PFSK-1 (cell line): ENCODE results near the gene GNPAT.

ENCODE experiments used
- FOXP2 ChIP-seq: optimal IDR thresholded peaks from 2 replicates; pipeline ENCODE3; 2011; ENCODE audit warnings: borderline replicate concordance, control low read depth, inconsistent platforms; ENCODE audit not compliant: insufficient read depth; ENCODE audit errors: extremely low read length, extremely low read depth
- POLR2AphosphoS5 ChIP-seq: IDR thresholded peaks from 2 replicates; pipeline ENCODE4 v1.6.1; 2012; ENCODE audit warnings: low read depth, mild to moderate bottlenecking, control low read depth, low read length, moderate library complexity
- SIN3A ChIP-seq: IDR thresholded peaks from 2 replicates; pipeline ENCODE4 v1.6.1; 2012; ENCODE audit warnings: mild to moderate bottlenecking, low read length, moderate library complexity, borderline replicate concordance; ENCODE audit not compliant: insufficient read depth
- TAF1 ChIP-seq: IDR thresholded peaks from 2 replicates; pipeline ENCODE4 v1.6.1; 2012; ENCODE audit warnings: low read length, control low read depth, borderline replicate concordance; ENCODE audit not compliant: insufficient read depth
- TF ChIP-seq, protein P1 (sequence below), 2 experiments: IDR thresholded peaks; 2 replicates each; pipeline versions ENCODE4 v1.6.1 to v1.8.0; 2011 to 2012; ENCODE audit warnings: low read depth in 2 of 2, low read length in 2 of 2, control low read depth in 1 of 2, inconsistent platforms in 1 of 2, mild to moderate bottlenecking in 1 of 2, moderate library complexity in 1 of 2; ENCODE audit not compliant: insufficient read depth in 1 of 2

GNPAT gene

DNA sequence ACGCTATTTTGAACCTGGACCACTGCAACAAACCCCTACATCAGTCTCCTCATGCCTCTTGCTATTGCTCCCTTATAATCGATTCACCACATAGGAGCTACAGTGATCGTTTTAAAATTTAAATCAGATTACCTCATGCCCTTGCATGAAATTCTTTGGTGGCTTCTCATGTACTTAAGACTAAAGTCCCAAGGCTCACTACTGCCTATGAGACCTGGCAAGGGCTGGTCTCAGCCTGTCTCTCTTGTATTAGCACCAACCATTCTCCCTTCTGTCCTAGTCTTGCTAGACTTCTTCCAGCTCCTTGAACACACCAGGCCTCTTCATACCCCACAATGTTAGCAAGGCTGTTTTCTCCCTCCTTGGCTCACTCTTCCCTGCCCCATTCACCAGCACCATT lies 6.5 kb upstream of the GNPAT start:
- TF ChIP-seq, protein P1, sequence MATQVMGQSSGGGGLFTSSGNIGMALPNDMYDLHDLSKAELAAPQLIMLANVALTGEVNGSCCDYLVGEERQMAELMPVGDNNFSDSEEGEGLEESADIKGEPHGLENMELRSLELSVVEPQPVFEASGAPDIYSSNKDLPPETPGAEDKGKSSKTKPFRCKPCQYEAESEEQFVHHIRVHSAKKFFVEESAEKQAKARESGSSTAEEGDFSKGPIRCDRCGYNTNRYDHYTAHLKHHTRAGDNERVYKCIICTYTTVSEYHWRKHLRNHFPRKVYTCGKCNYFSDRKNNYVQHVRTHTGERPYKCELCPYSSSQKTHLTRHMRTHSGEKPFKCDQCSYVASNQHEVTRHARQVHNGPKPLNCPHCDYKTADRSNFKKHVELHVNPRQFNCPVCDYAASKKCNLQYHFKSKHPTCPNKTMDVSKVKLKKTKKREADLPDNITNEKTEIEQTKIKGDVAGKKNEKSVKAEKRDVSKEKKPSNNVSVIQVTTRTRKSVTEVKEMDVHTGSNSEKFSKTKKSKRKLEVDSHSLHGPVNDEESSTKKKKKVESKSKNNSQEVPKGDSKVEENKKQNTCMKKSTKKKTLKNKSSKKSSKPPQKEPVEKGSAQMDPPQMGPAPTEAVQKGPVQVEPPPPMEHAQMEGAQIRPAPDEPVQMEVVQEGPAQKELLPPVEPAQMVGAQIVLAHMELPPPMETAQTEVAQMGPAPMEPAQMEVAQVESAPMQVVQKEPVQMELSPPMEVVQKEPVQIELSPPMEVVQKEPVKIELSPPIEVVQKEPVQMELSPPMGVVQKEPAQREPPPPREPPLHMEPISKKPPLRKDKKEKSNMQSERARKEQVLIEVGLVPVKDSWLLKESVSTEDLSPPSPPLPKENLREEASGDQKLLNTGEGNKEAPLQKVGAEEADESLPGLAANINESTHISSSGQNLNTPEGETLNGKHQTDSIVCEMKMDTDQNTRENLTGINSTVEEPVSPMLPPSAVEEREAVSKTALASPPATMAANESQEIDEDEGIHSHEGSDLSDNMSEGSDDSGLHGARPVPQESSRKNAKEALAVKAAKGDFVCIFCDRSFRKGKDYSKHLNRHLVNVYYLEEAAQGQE (IDR thresholded peaks at IDR 0.05; ENCODE audit: insufficient read depth in 1 of 2, low read depth in 2 of 2, low read length in 2 of 2), result no peak
- no peak for TF ChIP-seq TAF1
- TF ChIP-seq POLR2AphosphoS5, result no peak
- TF ChIP-seq FOXP2, result no peak
- no peak for TF ChIP-seq SIN3A

DNA sequence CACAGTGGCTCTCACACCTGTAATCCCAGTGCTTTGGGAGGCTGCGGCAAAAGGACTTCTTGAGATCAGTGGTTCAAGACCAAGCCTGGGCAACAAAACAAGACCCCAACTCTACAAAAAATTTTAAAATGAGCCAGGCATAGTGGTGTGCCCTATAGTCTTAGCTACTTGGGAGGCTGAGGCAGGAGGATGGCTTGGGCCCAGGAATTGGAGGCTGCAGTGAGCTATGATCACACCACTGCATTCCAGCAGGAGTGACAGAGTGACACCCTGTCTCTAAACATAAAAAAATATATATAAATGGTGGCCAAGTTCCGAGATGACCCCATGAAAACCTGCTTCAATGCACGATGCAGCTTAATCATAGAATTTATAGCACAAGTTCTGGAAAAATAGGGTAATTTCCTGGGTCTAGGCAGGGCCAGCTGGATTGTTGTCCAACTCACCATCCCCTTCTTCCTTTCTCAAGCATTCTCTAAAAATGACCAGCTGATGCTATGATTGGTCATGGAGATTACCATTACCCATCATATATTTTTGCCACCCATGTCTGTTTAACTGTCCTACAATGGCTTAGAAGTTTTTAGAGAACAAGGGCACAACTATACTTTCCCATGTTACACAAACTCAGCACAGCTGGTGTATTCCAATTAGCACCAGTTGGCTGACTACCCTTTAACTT lies 5.3 kb upstream of the GNPAT start:
- TF ChIP-seq TAF1, result no peak
- TF ChIP-seq FOXP2, result no peak
- TF ChIP-seq POLR2AphosphoS5, result no peak
- no peak for TF ChIP-seq SIN3A
- TF ChIP-seq, protein P1 (IDR thresholded peaks at IDR 0.05; ENCODE audit: insufficient read depth in 1 of 2, low read depth in 2 of 2, low read length in 2 of 2), result no peak

- TF ChIP-seq POLR2AphosphoS5, result no peak
- TF ChIP-seq FOXP2, result no peak
- no peak for TF ChIP-seq SIN3A
- TF ChIP-seq TAF1, result no peak
- TF ChIP-seq, protein P1 (IDR thresholded peaks at IDR 0.05; ENCODE audit: insufficient read depth in 1 of 2, low read depth in 2 of 2, low read length in 2 of 2), result no peak
These were observed 4.8 kb upstream of the GNPAT start for GRCh38 chr1:231236208-231236591.

DNA sequence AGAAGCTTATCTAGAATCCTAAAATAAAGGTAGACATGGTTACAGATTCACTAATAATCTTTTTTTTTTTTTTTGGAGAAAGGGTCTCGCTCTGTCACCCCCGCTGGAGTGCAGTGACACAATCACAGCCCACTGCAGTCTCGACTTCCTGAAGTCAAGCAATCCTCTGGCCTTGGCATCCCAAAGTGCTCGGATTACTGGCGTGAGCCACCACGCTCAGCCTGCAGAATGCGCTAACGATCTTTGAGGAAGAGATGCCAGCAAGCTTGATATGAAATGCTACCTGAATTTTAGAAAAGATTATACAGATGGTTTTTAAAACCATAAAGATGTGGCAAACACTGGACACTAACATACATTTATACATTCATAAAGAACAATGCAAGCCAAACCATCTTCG lies 4.1 kb upstream of the GNPAT start:
- no peak for TF ChIP-seq SIN3A
- TF ChIP-seq, protein P1 (IDR thresholded peaks at IDR 0.05; ENCODE audit: insufficient read depth in 1 of 2, low read depth in 2 of 2, low read length in 2 of 2), result no peak
- TF ChIP-seq FOXP2, result no peak
- TF ChIP-seq POLR2AphosphoS5, result no peak
- TF ChIP-seq TAF1, result no peak
